ENCODE measurements around the gene PPP6R3.

Gene PPP6R3, protein sequence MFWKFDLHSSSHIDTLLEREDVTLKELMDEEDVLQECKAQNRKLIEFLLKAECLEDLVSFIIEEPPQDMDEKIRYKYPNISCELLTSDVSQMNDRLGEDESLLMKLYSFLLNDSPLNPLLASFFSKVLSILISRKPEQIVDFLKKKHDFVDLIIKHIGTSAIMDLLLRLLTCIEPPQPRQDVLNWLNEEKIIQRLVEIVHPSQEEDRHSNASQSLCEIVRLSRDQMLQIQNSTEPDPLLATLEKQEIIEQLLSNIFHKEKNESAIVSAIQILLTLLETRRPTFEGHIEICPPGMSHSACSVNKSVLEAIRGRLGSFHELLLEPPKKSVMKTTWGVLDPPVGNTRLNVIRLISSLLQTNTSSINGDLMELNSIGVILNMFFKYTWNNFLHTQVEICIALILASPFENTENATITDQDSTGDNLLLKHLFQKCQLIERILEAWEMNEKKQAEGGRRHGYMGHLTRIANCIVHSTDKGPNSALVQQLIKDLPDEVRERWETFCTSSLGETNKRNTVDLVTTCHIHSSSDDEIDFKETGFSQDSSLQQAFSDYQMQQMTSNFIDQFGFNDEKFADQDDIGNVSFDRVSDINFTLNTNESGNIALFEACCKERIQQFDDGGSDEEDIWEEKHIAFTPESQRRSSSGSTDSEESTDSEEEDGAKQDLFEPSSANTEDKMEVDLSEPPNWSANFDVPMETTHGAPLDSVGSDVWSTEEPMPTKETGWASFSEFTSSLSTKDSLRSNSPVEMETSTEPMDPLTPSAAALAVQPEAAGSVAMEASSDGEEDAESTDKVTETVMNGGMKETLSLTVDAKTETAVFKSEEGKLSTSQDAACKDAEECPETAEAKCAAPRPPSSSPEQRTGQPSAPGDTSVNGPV

DNA sequence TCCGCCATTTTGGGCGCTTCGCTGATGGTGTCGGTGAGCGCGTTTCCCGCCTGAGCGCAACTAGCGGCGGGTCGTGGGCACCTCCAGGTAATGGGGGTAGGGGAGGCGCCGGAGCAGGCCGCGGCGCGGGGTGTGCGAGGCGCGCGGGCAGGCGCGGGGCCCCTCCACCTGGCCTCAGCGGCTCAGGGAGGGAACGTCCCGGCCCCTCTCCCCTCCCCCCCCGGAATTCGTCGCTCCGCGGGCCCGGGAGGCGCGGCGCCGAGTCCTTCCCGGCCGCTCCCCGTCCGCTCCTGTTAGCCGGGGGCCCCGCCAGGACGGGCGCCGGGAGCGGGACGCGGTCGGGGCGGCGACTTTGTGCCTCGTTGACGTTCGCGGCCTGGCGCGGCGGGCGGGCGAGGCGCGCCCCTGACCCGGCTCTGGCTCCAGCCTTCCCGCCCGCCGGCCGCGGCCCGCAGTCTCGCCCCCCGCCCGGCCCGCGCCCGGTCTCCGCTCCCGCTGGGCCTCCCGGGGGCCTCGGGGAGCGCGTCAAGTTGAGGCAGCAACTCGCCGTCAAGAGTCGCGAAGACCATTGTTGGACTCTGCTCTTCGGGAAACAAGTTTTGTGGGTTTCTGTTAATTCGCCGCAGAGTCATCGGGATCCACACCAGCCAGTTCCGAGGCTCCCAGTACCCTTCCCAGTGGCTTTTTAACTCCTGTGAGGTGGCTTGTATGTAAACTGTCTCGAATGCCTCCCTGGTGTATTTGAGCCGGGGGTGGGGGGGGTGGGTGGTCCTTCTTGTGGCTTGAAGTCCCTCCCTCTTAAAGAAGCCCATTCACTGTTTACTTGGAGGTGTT, at the start of gene PPP6R3:
TSS of gene PPP6R3 (plus strand) at position 12 of the 834 bp plus-strand sequence. CDS start 76,913 bp downstream, outside the sequence.
- FAIRE-seq (no peak), DNase-seq (ENCODE audit: low spot score) (no peak)

DNA sequence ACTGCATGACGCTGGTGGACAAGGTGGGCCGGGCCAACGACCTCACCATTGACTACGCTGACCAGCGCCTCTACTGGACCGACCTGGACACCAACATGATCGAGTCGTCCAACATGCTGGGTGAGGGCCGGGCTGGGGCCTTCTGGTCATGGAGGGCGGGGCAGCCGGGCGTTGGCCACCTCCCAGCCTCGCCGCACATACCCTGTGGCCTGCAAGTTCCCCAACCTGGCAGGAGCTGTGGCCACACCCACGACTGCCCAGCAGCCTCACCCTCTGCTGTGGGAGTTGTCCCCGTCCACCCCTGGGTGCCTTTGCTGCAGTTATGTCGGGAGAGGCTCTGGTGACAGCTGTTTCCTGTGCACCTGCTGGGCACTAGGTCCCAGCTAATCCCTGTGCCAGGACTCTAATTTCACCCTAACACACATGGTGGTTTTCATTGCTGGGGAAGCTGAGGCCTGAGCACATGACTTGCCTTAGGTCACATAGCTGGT, 49.0 kb upstream of the PPP6R3 start:
- no peak for DNase-seq (ENCODE audit: low spot score)
- no peak for FAIRE-seq

DNA sequence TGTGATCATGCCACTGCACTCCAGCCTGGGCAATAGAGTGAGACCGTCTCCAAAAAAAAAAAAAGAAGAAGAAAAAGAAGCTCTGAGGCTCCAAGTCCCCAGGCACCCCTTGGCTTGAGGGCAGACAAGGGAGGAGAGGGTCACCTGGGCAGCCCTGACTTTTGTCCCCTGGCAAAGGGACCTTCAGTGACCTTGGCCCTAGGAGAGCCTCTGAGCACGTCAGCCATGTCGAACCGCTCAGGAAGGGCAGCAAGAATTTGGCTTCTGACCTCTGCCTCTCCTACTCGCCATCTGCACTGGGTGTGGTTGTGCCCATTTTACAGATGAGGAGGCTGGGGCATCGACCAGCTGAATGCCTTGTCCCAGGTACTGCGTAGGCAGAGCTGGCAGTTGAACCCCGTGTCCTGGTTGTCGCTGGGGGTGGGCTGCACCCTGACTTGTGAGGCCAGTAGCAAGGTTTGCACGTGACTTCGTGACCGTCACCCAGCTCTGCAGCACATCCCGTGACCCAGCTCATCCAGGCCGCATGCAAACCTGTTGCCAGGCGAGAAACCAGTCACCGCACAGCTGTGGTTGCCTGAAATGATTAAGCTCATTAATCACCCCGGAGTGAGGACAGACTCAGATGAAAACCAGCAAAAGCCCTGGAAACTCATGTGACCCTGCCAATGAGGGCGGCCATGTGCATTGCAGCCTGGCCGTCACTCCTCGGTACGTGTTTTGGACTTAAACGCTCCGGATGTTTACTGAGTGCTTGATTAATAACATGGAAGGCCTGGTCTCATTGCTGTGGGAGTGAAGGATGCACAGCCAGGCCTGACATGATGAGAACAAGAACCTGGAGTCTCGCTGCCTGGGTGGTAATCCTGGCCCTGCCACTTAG, 47.7 kb upstream of the PPP6R3 start:
- FAIRE-seq, result no peak
- no peak for DNase-seq (ENCODE audit: low spot score)

DNA sequence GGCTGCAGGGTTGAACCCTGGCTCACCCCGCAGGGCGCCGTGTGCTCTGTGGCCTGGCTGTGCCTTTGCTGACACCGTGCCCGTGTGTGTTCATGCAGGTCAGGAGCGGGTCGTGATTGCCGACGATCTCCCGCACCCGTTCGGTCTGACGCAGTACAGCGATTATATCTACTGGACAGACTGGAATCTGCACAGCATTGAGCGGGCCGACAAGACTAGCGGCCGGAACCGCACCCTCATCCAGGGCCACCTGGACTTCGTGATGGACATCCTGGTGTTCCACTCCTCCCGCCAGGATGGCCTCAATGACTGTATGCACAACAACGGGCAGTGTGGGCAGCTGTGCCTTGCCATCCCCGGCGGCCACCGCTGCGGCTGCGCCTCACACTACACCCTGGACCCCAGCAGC, 47.0 kb upstream of the PPP6R3 start:
- FAIRE-seq (no peak), DNase-seq (ENCODE audit: low spot score) (no peak)

DNA sequence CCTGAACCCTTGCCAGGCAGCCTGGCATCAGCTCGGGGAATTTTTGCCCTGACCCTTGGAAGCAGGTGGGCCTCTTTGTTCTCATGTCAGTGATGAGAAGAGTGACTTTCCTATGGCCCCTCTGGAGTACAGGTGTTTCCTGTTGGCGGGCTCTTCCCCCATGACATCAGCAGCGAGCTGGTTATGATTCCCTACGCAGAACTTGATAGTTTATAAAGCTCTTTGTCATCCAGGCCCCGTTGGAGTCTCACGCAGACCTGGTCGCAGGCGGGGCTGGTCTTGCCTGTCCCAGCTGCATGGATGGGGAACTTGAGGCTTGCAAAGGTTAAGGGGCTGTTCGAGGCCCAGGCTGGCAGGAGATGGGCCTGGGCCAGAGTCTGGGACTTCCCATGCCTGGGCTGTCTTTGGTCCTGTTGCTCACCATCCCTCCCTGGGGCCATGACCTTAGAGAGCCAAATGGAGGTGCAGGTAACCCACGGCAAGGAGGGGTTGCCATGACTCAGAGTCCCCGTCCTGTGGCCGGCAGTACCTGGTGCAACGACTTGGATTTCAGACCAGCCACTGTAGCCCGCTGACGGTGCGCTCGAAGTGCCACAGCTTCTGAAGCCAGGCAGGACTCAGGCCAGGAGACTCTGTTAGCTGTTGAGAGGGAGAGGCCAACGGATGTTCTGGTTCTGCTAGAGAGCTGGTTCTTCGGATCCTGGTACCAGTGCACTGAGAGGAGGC, 45.9 kb upstream of the PPP6R3 start:
- DNase-seq (ENCODE audit: low spot score) (no peak), FAIRE-seq (no peak)

DNA sequence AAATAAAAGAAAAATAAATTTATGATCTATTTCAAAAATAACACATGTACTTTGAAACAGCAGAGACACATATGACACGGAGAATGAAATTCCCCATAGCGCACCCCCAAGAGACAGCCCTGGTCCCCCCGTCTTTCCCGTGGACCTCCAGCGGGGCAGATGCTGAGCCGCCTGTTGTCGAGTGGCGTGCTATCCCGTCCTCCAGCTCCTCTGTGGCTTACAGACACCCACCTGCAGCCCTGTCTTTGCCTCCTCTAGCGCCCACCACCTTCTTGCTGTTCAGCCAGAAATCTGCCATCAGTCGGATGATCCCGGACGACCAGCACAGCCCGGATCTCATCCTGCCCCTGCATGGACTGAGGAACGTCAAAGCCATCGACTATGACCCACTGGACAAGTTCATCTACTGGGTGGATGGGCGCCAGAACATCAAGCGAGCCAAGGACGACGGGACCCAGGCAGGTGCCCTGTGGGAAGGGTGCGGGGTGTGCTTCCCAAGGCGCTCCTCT, 44.4 kb upstream of the PPP6R3 start:
- no peak for FAIRE-seq
- DNase-seq (ENCODE audit: low spot score), result no peak

DNA sequence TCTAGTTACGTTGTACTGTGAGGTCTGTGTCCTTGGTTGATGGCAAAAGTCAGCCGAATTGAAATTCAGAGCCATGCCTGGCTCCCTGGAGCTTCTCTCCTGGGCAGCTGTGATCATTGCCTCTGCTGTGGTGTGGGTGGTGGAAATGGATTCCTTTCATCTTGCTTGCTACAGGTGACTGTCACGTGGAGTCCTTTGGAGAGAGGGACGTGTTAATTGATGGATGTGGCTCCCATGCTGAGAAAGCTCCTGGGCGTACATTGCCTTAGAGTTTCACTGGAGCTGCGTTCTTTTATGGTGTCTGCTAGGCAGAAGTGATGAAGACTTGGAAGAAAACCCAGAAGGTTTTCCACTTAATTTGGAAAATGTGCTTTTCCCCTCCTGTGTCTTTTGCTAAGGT, 41.9 kb upstream of the PPP6R3 start:
- FAIRE-seq (no peak), DNase-seq (ENCODE audit: low spot score) (no peak)

DNA sequence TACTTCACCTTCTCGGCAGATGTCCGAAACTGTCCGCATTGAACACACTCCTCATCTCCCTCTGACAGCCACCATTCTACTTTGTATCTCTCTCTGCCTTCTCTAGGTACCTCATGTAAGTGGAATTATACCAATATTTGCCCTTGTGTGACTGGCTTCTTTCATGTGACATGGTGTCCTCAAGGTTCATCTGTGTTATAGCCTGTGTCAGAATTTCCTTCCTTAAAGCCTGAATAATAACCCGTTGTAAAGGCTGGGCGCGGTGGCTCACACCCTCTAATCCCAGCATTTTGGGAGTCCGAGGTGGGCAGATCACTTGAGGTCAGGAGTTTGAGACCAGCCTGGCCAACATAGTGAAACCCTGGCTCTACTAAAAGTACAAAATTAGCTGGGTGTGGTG, 40.4 kb upstream of the PPP6R3 start:
- DNase-seq (ENCODE audit: low spot score), result no peak
- FAIRE-seq, result no peak

DNA sequence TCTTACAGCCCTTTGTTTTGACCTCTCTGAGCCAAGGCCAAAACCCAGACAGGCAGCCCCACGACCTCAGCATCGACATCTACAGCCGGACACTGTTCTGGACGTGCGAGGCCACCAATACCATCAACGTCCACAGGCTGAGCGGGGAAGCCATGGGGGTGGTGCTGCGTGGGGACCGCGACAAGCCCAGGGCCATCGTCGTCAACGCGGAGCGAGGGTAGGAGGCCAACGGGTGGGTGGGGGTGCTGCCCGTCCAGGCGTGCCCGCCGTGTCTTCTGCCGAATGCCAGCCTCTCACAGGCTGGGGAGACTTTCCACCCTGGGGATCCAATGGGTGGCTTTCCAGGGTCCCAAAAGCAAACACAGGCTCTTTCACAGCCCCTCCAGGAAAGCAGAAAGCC, 37.1 kb upstream of the PPP6R3 start:
- no peak for FAIRE-seq

DNA sequence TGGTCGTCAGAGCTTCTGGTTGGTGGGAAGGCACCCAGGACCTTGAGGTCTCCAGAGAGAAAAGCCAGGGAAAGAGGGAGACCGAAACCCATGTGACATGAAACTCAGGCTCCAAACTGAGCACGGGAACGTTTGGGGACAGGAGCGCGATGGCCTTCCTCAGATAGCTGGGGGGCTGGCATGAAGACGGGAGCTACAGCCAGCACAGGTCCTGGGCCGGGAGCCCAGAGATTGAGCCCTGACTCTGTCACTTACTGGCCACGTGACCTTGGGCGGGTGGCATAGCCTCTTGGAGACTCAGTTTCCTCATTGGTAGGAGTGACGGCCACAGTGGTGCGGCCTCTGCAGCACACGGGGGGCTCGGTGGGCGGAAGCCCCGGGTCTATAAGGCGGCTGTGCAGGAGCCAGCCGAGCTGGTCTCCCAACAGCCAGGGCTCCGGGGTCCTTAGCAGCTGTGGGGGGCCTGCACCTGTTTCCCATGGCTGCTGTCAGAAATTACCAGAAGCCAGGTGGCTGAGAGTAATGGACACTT, 36.4 kb upstream of the PPP6R3 start:
- FAIRE-seq (no peak), DNase-seq (ENCODE audit: low spot score) (no peak)

More for the DNA sequence above, 37.1 kb upstream of the PPP6R3 start:
- DNase-seq (ENCODE audit: low spot score), result no peak

DNA sequence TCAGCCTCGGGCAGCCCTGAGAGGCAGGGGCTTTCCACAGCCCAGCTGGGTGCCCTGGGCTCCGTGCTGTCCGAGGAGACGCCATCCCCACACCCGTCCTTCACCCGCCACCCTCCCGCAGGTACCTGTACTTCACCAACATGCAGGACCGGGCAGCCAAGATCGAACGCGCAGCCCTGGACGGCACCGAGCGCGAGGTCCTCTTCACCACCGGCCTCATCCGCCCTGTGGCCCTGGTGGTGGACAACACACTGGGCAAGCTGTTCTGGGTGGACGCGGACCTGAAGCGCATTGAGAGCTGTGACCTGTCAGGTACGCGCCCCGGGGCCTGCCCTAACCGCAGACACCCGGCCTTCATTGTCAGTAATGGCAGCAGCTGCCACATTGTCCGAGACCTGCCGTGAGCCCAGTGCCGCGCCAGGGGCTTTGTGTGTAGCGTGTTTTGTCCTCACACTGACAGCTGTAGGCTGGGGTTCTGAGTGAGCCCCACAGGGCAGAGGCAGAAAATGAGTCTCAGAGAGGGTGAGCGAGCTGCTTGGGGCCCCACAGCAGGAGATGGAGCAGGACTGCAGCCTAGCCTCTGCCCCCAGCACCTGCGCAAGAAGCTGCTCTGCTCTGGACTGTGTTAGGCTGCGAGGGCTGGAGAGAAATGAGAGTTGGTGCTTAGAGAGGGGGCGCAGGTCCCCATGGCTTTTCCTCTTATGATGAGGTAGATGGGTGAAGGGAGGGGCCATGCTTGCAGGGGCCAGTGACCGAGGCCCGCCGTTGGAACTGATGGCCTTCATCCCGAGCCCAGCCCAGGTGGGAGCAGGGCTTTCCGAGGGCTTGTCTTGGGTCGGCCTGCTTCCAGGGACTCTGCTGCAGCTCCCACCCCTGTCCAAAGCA, 35.3 kb upstream of the PPP6R3 start:
- FAIRE-seq, result no peak
- no peak for DNase-seq (ENCODE audit: low spot score)

DNA sequence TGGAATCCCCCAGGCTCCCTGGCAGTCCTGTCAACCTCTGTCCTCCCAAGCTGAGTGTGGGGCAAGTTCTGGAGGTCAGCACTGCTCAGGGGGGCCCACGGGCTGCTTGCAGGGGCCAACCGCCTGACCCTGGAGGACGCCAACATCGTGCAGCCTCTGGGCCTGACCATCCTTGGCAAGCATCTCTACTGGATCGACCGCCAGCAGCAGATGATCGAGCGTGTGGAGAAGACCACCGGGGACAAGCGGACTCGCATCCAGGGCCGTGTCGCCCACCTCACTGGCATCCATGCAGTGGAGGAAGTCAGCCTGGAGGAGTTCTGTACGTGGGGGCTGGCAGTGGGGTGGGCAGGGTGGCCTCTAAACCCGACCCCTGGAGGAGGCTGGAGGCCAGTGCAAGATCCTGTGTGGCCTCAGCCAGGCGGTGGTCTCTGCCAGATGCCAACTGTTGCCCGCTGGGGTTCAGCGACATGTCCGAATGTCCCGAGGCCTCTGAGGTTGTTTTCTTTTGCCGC, 34.6 kb upstream of the PPP6R3 start:
- no peak for DNase-seq (ENCODE audit: low spot score)
- no peak for FAIRE-seq

DNA sequence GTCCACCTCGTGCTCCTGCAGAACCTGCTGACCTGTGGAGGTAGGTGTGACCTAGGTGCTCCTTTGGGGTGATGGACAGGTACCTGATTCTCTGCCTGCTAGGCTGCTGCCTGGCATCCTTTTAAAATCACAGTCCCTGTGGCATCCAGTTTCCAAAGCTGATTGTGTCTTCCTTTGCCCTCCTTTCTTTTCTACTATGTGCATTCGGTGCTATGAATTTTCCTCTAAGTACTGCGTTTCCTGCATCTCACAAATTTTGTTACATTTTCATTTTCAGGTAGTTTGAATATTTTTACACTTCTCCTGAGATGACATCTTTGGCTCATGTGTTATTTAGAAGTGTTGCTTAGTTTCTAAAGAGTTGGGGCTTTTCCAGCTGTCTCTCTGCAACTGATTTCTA, 30.9 kb upstream of the PPP6R3 start:
- DNase-seq (ENCODE audit: low spot score) (no peak), FAIRE-seq (no peak)

DNA sequence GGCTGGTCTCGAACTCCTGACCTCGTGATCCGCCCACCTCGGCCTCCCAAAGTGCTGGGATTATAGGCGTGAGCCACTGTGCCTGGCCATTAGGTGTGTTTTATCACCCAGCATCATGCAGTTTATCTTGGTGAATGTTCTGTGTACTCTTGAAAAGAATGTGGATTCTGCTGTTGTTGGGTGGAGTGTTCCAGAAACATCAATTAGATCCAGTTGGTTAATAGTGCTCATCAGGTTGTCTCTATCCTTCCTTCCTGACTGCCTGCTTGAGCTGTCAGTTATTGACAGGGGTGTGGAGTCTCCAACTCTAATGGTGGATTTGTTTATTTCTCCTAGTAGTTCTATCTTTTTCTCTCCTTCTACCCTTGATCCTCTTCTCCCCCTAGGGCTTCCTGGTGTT, 30.2 kb upstream of the PPP6R3 start:
- FAIRE-seq, result no peak
- DNase-seq (ENCODE audit: low spot score), result no peak

DNA sequence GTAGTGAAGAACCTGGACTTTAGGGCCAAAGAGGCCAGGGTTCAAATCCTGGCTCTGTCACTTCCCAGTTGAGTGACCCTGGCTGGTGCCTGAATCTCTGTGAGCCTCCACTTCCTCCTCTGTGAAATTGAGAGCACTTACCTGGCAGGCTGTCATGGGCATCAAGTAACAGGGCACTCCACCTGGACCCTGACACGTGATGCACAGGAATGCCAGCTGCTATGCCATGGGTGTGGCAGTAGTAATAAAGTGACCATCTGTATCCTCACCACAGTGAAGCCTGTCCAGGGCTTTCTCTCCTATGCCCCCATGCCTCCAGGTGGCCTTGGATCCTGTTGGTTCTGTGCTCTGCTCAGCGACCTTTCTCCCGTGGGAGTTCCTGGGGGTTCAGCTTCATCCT, 29.8 kb upstream of the PPP6R3 start:
- FAIRE-seq (no peak), DNase-seq (ENCODE audit: low spot score) (no peak)

DNA sequence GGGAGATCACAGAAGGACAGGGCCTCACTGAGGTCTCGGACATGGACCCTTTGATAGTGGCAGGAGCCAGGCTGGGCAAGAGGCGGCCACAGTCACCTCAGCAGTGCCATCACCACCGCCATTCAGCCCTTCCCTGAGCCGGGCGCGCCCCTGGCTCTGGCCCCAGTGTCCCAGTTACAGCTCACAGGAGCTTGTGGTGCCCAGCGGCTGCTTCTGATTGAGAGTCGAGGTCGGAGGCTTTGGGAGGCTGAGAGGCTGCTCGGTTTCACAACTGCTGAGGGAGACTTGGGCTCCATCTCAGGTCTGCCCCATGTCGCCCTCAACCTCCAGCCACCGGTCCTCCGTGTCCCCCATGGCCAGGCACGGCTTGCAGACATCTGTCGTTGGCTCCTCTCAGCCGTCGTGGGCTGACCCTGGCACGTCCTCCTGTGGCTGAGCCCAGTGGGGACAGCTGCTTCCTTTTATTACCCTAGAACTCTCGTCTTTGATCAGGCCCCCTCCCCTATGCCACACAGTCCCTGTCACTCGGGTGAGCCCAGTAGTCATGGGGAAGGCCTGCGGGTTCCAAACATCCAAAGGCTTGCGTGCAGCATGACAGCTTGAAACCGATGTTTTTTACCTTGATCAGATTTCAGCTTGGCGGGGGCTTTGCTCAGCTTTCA, 28.4 kb upstream of the PPP6R3 start:
- DNase-seq (ENCODE audit: low spot score) (no peak), FAIRE-seq (no peak)

DNA sequence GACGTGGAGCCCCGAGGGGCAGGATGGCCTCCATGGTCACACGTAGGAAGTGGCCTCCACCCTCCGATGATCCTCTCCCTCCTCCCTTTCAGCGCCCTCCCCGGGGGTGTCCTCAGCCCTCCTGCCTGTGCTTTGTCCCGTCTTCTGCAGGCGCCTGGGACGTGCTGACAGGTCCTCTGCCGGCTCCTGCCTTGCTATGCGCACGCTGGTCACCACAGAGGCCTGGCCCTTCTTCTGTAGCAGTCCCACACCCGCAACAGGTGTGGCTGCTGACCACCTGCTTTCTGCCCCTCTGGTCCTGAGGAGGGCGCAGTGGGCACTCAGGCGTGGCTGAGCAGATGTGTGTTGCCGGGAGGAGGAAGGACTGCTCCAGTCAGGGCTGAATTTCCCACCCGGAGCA, 27.7 kb upstream of the PPP6R3 start:
- DNase-seq (ENCODE audit: low spot score) (no peak), FAIRE-seq (no peak)

DNA sequence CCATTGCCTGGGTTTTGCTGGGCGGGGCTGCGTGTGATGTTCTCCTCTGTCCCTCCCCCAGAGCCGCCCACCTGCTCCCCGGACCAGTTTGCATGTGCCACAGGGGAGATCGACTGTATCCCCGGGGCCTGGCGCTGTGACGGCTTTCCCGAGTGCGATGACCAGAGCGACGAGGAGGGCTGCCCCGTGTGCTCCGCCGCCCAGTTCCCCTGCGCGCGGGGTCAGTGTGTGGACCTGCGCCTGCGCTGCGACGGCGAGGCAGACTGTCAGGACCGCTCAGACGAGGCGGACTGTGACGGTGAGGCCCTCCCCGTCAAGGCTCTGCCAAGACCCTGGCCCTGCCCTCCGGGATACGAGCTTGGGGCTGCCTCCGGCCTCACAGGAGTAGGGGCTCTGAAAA, 27.0 kb upstream of the PPP6R3 start:
- FAIRE-seq (no peak), DNase-seq (ENCODE audit: low spot score) (no peak)
